T-helper 2 cell treated with Interferon-gamma antibody and Interleukin-4, amounts not matched to agents 100 ng/mL and 5 ng/mL, for 36 hours (primary cell): ENCODE results near the gene MGAT3. TPM values are rescaled to one million over a fixed set of nuclear protein-coding genes. Genes with fewer than 3 reads are reported as not detected.

ENCODE experiments used
- intact Hi-C: fragments of 100-400 bp; cut with micrococcal nuclease; formaldehyde crosslinking; loops from one replicate; pipeline ENCODE4 v1.15.1; 2023
- total RNA-seq: library from RNA; stranded (reverse); gene quantifications from 2 replicates; pipeline ENCODE4 v1.2.3, GENCODE V29; 2022

The MGAT3 gene, protein sequence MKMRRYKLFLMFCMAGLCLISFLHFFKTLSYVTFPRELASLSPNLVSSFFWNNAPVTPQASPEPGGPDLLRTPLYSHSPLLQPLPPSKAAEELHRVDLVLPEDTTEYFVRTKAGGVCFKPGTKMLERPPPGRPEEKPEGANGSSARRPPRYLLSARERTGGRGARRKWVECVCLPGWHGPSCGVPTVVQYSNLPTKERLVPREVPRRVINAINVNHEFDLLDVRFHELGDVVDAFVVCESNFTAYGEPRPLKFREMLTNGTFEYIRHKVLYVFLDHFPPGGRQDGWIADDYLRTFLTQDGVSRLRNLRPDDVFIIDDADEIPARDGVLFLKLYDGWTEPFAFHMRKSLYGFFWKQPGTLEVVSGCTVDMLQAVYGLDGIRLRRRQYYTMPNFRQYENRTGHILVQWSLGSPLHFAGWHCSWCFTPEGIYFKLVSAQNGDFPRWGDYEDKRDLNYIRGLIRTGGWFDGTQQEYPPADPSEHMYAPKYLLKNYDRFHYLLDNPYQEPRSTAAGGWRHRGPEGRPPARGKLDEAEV
- 1.5 and 2.1 TPM in 2 replicates for total RNA-seq

DNA sequence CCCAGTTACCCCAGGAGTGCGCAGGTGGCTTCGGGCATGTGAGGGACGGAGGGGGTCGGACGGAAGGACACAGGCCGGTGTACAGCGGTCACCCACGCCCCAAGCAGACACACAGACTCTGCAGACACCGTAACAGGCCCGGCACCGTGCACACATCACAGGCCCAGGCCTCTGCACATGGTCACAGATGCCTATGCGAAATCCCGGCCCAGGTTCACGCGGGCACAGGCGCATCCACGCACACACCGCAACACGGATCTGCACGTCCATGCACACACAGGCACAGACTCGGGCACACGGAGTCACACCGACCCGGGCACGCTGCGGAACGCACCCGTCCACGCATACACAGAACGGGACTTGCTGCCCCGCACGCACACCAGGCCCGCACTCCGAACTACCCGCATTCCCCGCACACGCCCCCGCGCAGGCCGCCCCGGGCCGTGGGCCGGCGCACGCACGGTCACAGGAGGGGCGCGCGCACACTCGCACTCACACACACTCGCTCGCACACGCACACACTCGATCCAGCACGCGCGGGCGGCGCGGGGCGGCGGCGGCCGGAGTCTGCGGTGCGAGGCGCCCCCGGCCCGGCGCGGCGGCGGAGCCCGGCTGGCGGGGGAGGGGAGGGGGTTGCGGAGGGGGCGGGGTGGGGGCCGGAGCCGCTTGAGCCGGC lies at the start of gene MGAT3:
Gene MGAT3 (plus strand): TSS at position 491 of the 676 bp plus-strand sequence. CDS start 30,336 bp downstream, outside the sequence.
- intact Hi-C loops = no loop called here

DNA sequence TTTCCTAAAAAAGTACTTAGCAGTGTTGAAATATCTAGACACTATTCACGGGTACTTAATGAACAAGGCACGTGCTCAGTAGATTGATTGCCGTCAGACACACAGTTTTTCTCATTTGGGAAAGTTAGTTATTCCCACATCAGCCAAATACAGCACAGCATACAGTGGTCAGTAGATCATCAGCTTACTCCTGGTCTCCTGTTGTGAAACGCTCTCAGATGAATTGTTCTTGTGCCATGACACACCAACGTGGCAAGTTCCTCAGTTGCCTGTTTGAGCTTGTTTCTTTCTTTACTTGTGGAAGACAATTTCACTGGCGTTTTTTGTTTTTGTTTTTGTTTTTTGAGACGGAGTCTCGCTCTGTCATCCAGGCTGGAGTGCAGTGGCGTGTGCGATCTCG lies 48.6 kb upstream of the MGAT3 start:
- intact Hi-C loops = no loop called here

DNA sequence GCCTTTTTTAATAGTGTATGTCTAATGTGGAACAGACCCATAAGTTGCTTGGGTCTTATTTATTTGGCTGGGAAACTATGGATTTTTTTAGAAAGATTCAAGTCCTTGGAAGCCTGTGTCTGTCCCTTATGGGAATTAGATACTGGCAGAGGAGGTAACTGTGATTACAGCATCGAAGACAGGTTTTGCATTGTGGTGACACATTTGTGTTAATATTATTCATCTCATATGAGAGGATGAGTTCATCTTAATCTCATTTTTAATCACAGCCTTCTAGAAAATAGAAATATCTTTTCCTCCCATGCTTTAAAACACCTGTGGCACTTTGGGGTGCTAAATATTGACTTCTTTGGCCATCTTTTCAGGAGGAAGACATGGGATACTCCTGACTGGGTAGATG lies 48.0 kb upstream of the MGAT3 start:
- intact Hi-C loops = no loop called here

DNA sequence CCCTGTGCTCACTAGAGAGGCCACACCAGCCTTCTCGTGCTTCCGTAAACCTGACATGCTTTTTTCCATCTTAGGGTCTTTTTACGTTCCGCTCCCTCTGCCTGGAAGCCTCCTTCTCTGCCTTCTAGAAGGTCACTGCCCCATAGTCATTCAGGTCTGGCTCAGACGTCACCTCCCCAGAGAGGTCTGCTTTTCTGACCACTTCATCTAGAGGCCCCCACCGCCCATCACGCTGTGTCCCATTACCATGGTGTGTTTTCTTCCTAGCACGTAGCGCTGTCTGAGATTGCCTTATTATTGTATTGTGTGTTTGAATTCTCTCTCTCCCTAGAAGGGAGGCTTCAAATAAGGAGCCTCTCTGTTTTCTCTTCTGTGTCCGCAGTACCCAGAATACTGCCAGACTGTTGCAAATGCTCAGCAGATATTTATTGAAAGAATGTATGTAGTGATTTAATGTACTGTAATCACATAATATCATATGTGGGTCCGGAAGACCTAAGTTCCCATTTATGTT lies 47.2 kb upstream of the MGAT3 start:
- intact Hi-C loops = no loop called here

DNA sequence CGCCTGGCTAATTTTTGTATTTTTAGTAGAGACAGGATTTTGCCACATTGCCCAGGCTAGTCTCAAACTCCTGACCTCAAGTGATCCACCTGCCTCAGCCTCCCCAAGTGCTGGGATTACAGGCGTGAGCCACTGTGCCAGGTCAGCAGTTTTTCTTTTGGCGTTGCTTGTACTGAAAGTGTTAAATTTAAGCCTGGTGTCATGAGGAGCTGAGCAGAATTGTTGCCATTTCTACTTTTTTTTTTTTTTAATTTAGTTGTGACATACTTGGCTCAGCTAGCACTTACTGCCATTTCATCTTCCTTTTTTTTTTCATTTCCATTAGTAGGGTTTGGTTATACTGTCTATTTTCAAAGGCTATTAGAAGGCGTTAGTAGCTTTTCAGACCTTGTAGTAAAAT lies 46.5 kb upstream of the MGAT3 start:
- intact Hi-C loops = no loop called here

DNA sequence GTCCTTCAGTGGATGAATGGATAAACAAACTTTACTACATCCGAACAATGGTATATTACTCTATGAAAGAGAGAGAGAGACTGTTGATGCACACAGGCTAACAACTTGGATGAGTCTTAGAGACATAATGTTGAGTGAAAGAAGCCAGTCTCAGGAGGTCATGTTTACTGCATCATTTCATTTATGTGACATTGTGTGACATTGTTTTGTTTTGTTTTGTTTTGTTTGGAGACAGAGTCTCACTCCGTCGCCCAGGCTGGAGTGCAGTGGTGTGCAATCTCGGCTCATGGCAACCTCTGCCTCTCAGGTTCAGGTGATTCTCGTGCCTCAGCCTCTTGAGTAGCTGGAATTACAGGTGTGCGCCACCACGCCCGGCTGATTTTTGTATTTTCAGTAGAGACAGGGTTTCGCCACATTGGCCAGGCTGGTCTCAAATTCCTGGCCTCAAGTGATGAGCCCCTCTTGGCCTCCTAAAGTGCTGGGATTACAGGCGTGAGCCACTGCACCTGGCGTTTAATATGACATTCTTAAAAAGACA lies 44.9 kb upstream of the MGAT3 start:
- intact Hi-C loops = loop anchor here (1.0 to 2.0 kb wide), 2 partner anchors 13 to 78 kb away; partner anchors contain the start of gene TAB1

DNA sequence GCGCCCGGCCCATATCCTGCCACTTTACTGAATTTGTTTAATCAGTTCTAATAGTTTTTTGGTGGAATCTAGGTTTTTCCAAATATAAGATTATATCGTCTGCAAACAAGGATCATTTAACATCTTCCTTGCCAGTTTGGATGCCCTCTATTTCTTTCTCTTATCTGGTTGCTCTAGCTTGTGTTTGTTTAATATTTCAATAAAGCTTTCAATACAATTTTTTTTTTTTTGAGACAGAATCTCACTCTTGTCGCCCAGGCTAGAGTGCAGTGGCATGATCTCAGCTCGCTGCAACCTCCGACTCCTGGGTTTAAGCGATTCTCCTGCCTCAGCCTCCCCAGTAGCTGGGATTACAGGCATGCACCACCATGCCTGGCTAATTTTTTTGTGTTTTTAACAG lies 43.6 kb upstream of the MGAT3 start:
- intact Hi-C loops = loop anchor here (2.0 kb wide), 1 partner anchor 14 kb away; the partner anchor contains the start of gene TAB1

DNA sequence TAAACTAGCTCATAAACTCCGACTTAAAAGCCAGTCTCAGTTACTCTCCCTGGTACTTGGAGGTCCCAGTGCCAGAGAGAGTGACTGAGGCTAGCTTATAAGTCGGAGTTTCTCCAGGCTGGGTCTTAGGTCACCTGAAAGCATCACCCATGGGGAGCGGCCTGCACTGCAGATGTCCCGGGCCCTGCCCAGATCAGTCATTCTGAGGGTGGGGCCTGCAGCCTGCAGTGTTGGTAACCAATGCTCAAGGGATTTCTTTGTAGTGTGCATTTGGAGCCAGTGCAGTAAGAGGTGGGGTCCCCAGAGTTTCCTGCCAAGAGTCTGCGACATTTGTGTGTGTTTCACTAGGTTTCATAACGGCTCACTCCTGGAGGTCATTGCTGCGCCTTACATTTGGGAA lies 42.4 kb upstream of the MGAT3 start:
- intact Hi-C loops = no loop called here

DNA sequence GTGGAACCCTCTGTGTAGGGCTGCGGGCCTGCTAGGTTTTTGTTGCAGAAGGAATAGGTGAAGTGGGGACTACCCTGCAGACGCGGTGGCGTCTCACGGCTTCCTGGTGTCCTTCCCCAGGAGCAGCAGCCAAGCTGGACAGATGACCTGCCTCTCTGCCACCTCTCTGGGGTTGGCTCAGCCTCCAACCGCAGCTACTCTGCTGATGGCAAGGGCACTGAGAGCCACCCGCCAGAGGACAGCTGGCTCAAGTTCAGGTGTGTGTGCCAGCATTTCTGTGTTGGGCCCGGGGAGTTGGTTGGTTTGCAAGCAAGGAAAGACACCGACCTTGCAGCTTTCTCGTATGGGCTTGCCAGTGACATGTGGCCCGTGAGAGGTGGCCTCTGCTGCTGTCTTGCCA lies 41.9 kb upstream of the MGAT3 start:
- intact Hi-C loops = no loop called here

DNA sequence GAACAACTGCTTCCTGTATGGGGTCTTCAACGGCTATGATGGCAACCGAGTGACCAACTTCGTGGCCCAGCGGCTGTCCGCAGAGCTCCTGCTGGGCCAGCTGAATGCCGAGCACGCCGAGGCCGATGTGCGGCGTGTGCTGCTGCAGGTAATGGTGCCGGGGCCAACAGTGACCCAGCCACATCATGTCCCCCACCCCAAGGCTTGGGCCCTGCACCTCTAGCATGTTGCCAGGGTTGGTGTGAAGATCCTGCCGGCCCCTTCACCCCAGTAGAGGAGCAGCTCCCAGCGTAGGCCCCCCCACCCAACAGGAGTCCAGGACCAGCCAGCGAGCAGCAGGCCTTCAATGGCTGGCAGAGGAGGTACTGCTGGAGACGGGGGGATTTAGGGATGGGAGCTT lies 41.3 kb upstream of the MGAT3 start:
- intact Hi-C loops = no loop called here

DNA sequence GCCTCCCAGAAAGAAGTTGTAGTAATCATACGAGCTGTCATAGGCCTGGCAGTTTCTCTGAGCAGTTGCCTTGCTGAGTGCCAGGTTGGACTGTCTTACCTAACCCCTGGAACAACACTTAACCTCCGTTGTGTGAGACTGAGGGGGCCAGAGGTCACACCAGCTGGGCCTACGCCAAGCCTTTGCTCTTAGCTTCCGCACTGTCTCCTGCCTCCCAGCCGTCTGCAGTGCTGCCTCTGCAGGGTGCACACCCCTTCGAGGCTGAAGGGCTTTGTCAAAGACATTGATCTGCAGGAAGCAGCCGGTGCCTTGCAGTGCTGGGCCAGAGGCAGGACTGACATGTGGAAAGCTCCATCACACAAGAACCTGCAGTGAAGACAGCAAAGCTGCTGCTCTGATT lies 40.5 kb upstream of the MGAT3 start:
- intact Hi-C loops = no loop called here

DNA sequence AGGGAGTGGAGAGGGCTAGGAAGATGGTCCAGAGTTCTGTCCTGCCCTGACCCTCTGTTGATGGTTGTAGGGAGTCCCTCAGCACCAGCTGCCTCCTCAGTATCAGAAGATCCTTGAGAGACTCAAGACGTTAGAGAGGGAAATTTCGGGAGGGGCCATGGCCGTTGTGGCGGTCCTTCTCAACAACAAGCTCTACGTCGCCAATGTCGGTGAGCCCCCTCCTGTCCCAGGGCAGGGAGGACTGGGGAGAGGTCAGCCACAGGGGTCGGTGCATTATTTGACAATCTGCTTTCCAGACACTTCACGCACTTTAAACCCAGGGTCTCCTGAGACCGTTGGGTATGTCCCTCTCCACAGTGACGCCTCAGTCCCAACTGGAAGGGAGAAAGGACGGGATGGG lies 39.2 kb upstream of the MGAT3 start:
- intact Hi-C loops = no loop called here

DNA sequence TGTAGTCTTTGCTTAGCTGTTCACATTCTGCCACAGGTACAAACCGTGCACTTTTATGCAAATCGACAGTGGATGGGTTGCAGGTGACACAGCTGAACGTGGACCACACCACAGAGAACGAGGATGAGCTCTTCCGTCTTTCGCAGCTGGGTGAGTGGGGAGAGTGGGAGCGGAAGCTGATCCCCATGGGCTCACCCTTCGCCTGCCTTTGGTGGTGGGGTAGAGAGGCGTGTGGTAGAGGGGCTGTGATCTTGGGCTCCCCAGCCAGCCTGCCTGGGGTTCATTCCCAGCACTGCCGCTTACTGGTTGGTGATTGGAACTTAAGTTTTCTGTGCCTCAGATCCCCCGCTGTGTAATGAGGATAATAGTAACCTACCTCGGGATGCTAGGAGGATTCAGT lies 38.1 kb upstream of the MGAT3 start:
- intact Hi-C loops = no loop called here

DNA sequence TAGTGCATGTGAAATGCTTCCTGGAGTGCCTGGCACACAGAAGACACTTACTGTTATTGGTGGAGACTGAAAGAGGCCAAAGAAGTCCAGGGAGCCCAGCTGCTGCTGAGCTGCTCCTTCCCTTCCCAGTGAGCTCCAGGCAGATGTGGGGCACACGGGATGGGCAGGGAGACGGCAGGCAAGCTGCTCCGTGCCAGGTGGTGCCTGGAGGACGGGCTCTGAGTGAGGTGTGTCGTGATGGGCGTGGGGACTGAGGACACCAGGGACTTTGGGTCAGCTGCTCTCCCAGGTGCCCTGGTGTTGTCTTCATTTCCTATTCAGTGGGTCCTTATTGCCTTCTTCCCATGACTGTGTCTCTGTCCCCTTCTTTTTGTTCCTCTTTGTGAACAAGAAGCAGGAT lies 37.7 kb upstream of the MGAT3 start:
- intact Hi-C loops = no loop called here

DNA sequence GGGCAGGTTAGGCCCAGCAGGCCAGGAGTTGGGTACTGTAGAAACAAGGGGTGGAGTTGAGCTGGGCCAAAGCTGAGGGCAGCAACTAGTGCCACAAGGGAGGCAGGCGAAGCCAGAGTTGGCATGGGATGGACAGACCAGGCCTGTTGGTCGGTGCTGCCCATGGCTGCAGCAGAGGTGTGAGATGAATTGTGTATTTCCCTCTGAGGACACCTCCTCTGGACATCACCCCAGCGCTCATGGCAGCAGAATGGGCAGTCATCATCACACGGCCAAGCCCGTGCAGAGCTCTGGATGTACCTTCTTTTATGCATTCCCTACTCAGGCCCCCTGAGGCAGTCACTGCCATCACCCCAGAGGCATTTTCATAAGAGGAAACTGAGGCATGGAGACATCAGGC lies 36.9 kb upstream of the MGAT3 start:
- intact Hi-C loops = no loop called here

DNA sequence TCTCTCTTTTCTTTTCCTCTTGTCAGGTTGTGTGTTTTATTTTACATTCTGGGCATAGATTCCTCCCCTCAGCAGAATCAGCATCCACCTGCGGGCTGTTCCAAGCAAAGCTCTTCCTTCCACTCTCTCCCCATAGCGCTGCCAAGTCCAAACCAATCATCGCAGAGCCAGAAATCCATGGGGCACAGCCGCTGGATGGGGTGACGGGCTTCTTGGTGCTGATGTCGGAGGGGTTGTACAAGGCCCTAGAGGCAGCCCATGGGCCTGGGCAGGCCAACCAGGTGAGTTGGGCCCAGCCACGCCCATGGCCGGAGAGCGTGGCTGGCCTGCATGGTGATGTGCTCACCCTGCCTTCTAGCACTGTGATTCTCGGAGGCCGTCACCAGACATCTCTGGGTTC lies 35.1 kb upstream of the MGAT3 start:
- intact Hi-C loops = no loop called here

DNA sequence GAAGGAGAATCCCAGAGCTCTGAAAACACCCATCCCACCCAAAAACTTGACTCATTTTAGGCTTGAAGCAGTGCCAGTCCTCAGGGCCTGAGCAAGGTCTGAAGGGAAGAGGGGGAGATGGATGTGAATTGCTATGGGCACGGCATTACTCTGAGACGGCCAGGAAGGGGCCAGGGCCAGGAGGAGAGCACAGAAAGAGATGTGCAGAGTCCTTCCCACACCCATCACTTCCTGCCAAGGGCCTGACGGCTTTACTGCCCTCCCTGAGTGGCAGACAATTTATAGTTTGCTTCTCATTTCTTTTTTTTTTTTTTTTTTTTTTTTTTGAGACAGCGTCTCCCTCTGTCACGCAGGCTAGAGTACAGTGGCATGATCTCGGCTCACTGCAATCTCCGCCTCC lies 34.7 kb upstream of the MGAT3 start:
- intact Hi-C loops = no loop called here

DNA sequence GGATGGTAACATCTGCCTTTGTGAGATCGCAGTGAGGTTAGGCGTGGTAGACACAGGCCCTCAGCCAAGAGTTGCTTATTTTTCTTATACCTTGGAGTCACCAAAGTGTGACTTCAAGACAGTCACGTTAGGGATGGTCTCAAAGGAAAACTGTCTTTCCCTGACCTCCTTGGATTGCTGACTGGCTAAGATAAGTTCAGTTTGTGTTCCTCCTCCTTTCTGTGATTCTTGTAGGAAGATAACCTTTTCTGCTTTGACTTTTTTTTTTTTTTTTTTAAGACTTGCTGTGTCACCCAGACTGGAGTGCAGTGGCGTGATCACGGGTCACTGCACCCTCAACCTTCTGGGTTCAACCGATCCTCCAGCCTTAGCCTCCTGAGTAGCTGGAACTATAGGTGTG lies 34.1 kb upstream of the MGAT3 start:
- intact Hi-C loops = no loop called here

DNA sequence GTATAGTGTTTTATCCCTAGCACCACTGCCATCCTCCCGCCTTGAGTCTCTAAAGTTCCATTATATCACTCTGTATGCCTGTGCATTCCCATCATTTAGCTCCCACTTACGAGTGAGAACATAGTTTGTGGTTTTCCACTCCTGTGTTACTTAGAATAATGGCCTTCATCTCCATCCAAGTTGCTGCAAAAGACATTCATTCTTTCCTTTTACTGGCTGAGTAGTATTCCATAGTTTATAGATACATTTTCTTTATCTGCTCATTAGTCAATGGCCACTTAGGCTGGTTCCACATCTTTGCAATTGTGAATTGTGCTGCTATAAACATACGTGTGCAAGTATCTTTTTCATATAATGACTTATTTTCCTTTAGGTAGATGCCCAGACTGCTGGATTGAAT lies 32.8 kb upstream of the MGAT3 start:
- intact Hi-C loops = no loop called here

DNA sequence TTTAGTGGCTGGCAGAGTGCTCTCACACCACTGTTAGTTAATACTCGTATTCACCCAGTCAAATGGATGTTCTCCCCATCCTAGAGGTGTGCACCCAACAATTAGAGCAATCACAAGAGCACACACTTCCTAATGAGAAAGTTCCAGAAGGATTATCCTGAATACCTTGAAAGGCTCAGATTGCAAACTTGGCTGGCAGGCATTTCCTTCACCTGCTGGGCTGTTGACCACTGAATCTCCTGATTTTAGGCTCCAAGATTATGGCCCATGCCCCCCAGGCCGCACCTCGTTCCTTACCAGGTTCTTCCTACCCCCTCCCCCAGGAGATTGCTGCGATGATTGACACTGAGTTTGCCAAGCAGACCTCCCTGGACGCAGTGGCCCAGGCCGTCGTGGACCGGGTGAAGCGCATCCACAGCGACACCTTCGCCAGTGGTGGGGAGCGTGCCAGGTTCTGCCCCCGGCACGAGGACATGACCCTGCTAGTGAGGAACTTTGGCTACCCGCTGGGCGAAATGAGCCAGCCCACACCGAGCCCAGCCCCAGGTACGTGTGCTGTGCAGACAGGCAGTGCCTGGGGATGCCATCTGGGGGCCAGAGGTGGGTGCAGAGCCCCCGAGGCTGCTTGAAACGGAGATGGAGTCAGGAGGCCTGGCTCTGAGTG lies 30.3 kb upstream of the MGAT3 start:
- intact Hi-C loops = no loop called here

DNA sequence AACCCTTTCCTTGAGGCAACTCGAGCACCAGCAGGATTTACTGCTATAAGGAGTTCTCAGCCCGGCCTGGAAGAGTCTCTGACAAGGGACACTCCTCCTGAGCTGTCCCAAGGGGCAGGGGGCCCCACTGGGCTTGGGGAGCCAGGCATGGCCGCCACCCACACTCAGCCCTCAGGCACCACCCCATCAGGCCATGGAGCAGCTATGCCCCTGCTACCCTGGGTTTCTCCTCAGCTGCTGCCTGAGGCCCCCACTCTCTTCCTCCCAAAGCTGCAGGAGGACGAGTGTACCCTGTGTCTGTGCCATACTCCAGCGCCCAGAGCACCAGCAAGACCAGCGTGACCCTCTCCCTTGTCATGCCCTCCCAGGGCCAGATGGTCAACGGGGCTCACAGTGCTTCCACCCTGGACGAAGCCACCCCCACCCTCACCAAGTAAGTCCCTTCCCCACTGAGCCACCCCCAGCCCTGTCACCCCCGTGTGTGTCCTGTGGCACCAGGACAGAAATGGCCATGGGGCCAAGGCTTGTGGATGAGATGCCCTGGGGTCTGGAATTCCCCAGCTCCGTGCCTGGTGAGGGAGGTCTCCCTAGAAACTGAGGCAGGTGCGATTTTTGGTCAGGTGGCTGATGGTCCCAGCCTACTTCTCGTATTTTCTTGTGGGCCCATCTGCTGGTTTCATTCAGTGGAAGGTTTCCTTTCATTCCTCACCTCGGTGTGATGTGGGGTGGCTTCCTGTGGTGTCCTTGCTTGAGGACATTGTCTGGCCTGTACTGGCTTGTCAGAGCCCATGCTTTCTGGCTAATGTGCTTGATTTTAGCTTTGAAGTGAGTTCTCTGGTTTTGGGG lies 28.8 kb upstream of the MGAT3 start:
- intact Hi-C loops = no loop called here
